GM10266 (cell line): ENCODE results near the gene TIAM1.

Source experiments
- DNase-seq: peaks from one replicate; pipeline ENCODE4 v3.0.0; 2012; ENCODE audit errors: extremely low spot score
- CTCF ChIP-seq: IDR thresholded peaks from 2 replicates; pipeline ENCODE4 v1.5.1; 2012; ENCODE audit warnings: mild to moderate bottlenecking, low read depth; ENCODE audit not compliant: control insufficient read depth, insufficient read depth; ENCODE audit errors: missing control alignments

TIAM1 gene

GRCh38 chr21:31343680-31344480, at the start of gene TIAM1:
TSS of gene TIAM1 (minus strand) at chr21:31344261. CDS start at chr21:31266972, 77,289 bp downstream.
- TF ChIP-seq CTCF: no peak
- DNase-seq: no peak

- DNase-seq: no peak
- TF ChIP-seq CTCF: no peak
Observed at GRCh38 chr21:31387560-31388186, 43.6 kb upstream of the TIAM1 start.

- TF ChIP-seq CTCF: no peak
- DNase-seq: no peak
Observed at GRCh38 chr21:31386006-31386405, 41.9 kb upstream of the TIAM1 start.

- no peak for TF ChIP-seq CTCF
- no peak for DNase-seq
Observed at GRCh38 chr21:31383770-31384169, 39.7 kb upstream of the TIAM1 start.

GRCh38 chr21:31382060-31382459, 38.0 kb upstream of the TIAM1 start:
- no peak for TF ChIP-seq CTCF
- no peak for DNase-seq

- no peak for TF ChIP-seq CTCF
- DNase-seq: no peak
Observed at GRCh38 chr21:31376301-31376700, 32.2 kb upstream of the TIAM1 start.

GRCh38 chr21:31374395-31374794, 30.3 kb upstream of the TIAM1 start:
- no peak for DNase-seq
- no peak for TF ChIP-seq CTCF
